ENCODE results near the gene PIBF1.
A peak's percentile ranks its signal among the peaks of the same experiment; 100 is the strongest.
"Not testable (repeated sequence)": the region's sequence is repeated elsewhere in the genome, so short reads cannot be mapped to it uniquely, and the experiment has no call there.

The PIBF1 gene

GRCh38 chr13:72781451-72782439, at the start of gene PIBF1, which contains the start of gene DIS3:
TSS of gene PIBF1 (plus strand) at chr13:72782133. CDS start at chr13:72783470, 1,337 bp downstream.
TSS of gene DIS3 (minus strand) at chr13:72781900. CDS start at chr13:72781832, 68 bp downstream.
- DNase-seq (ENCODE audit: low read depth in 2 of 3, low spot score in 1 of 3): peak; percentile 93 to 97 (median 95)

GRCh38 chr13:72737033-72737432, 44.9 kb upstream of the PIBF1 start:
- DNase-seq (ENCODE audit: low read depth in 2 of 3, low spot score in 1 of 3): no peak

GRCh38 chr13:72740015-72740414, 41.9 kb upstream of the PIBF1 start:
- DNase-seq (ENCODE audit: low read depth in 2 of 3, low spot score in 1 of 3): no peak

- no peak for DNase-seq (ENCODE audit: low read depth in 2 of 3, low spot score in 1 of 3)
Observed at GRCh38 chr13:72745260-72745659, 36.7 kb upstream of the PIBF1 start.

- no peak for DNase-seq (ENCODE audit: low read depth in 2 of 3, low spot score in 1 of 3)
Observed at GRCh38 chr13:72751220-72751619, 30.7 kb upstream of the PIBF1 start.

- no peak for DNase-seq (ENCODE audit: low read depth in 2 of 3, low spot score in 1 of 3)
Observed at GRCh38 chr13:72754111-72754510, 27.8 kb upstream of the PIBF1 start.

GRCh38 chr13:72757792-72758535, 24.0 kb upstream of the PIBF1 start:
- DNase-seq (ENCODE audit: low read depth in 2 of 3, low spot score in 1 of 3): no peak

GRCh38 chr13:72760189-72760588, 21.7 kb upstream of the PIBF1 start:
- no peak for DNase-seq (ENCODE audit: low read depth in 2 of 3, low spot score in 1 of 3)

- no peak for DNase-seq (ENCODE audit: low read depth in 2 of 3, low spot score in 1 of 3)
Observed at GRCh38 chr13:72763411-72763810, 18.5 kb upstream of the PIBF1 start.

GRCh38 chr13:72774019-72774418, 7.9 kb upstream of the PIBF1 start:
- DNase-seq (ENCODE audit: low read depth in 2 of 3, low spot score in 1 of 3): no peak

GRCh38 chr13:72782717-72783116, 784 bp downstream of the PIBF1 start:
- no peak for DNase-seq (ENCODE audit: low read depth in 2 of 3, low spot score in 1 of 3)

- not testable (repeated sequence) for DNase-seq (ENCODE audit: low read depth in 2 of 3, low spot score in 1 of 3)
Observed at GRCh38 chr13:72784679-72785078, 2.7 kb downstream of the PIBF1 start.

GRCh38 chr13:72788831-72789230, 6.9 kb downstream of the PIBF1 start:
- DNase-seq (ENCODE audit: low read depth in 2 of 3, low spot score in 1 of 3): no peak

- DNase-seq (ENCODE audit: low read depth in 2 of 3, low spot score in 1 of 3): no peak
Observed at GRCh38 chr13:72792640-72793039, 10.7 kb downstream of the PIBF1 start.

- no peak for DNase-seq (ENCODE audit: low read depth in 2 of 3, low spot score in 1 of 3)
Observed at GRCh38 chr13:72798817-72799216, 16.9 kb downstream of the PIBF1 start.

- DNase-seq (ENCODE audit: low read depth in 2 of 3, low spot score in 1 of 3): no peak
Observed at GRCh38 chr13:72804301-72804700, 22.4 kb downstream of the PIBF1 start.

- DNase-seq (ENCODE audit: low read depth in 2 of 3, low spot score in 1 of 3): no peak
Observed at GRCh38 chr13:72805676-72806346, 23.9 kb downstream of the PIBF1 start.

- not testable (repeated sequence) for DNase-seq (ENCODE audit: low read depth in 2 of 3, low spot score in 1 of 3)
Observed at GRCh38 chr13:72806514-72806913, 24.6 kb downstream of the PIBF1 start.

- DNase-seq (ENCODE audit: low read depth in 2 of 3, low spot score in 1 of 3): no peak
Observed at GRCh38 chr13:72808917-72809500, 27.1 kb downstream of the PIBF1 start.

- no peak for DNase-seq (ENCODE audit: low read depth in 2 of 3, low spot score in 1 of 3)
Observed at GRCh38 chr13:72820156-72820897, 38.4 kb downstream of the PIBF1 start.

Data from stimulated activated CD4-positive, alpha-beta T cell treated with anti-CD3 and anti-CD28 coated beads, Interleukin-12 subunit alpha, Interleukin-12 subunit beta, amount 100 ng/mL, for 48 hours (primary cell).